Stomach smooth muscle (tissue), 2 donors: ENCODE data around the gene ATP8B3.

Experiments
- H3K27ac ChIP-seq: one replicate; pipeline ENCODE4 v1.7.0; 2013; ENCODE audit warnings: mild to moderate bottlenecking, low read length, inconsistent platforms
- H3K27me3 ChIP-seq, 2 donors: one replicate each; pipeline ENCODE4 v1.7.0; 2013; ENCODE audit warnings: low read length in 2 of 2; ENCODE audit not compliant: insufficient read depth in 2 of 2, control insufficient read depth in 1 of 2
- H3K36me3 ChIP-seq, 2 donors: one replicate each; pipeline ENCODE4 v1.7.0; 2013; ENCODE audit warnings: low read length in 2 of 2; ENCODE audit not compliant: control insufficient read depth in 2 of 2, insufficient read depth in 2 of 2
- H3K4me1 ChIP-seq: one replicate; pipeline ENCODE4 v1.7.0; 2013; ENCODE audit warnings: low read length; ENCODE audit not compliant: control insufficient read depth, insufficient read depth
- H3K4me3 ChIP-seq, 2 donors: one replicate each; pipeline ENCODE4 v1.7.0; 2013; ENCODE audit warnings: low read length in 2 of 2
- H3K9ac ChIP-seq, 2 donors: one replicate each; pipeline ENCODE4 v1.7.0; 2013; ENCODE audit warnings: low read length in 2 of 2, mild to moderate bottlenecking in 1 of 2
- H3K9me3 ChIP-seq, 2 donors: one replicate each; pipeline ENCODE4 v1.7.0; 2013; ENCODE audit warnings: low read length in 2 of 2; ENCODE audit not compliant: control insufficient read depth in 2 of 2
- donor health status: healthy.
- donor health status: Pancreatic carcinoma.

The ATP8B3 gene

DNA sequence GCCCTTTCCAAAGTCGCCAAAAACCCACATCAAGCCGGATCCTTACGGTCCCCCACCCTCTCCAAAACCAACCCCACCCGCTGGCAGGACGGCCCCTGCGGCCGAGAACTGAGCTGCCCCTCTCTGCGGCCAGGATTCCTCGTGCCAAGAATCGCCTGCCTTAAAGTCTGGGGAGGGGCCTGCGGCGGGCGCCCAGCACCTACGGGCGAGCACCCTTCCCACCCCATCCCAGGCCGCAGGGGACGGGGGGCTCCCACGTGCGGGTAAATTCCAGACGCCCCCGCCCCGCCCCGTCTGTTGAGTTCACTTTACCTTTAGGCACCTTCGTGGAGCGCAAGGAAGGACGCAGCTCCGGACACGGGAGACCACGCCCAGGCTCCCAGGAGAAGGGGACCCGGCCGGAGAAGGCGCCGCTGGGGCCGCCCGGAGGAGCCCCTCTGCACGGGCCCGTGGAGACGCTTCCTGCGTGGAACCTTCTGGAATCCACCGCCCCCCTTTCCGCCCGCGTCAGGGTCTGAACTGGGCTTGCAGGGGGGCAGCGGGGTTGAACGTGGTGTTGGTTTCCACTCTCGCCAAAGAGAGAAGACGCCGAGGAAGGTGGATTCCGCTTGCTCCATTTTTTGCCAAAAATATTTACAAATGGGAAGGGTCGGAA lies 36.0 kb downstream of the ATP8B3 start:
- Histone ChIP-seq H3K27ac (no peak overlapping the region), H3K9me3 (peaks cover 0 to 9% of the 10 kb centered on the region in 2 donors), H3K4me3 (no peak overlapping the region), H3K4me1 (no peaks in the 10 kb centered on the region), H3K9ac (no peak overlapping the region), H3K27me3 (peaks cover 54 to 71% of the 10 kb centered on the region in 2 donors), H3K36me3 (no peaks in the 10 kb centered on the region)

DNA sequence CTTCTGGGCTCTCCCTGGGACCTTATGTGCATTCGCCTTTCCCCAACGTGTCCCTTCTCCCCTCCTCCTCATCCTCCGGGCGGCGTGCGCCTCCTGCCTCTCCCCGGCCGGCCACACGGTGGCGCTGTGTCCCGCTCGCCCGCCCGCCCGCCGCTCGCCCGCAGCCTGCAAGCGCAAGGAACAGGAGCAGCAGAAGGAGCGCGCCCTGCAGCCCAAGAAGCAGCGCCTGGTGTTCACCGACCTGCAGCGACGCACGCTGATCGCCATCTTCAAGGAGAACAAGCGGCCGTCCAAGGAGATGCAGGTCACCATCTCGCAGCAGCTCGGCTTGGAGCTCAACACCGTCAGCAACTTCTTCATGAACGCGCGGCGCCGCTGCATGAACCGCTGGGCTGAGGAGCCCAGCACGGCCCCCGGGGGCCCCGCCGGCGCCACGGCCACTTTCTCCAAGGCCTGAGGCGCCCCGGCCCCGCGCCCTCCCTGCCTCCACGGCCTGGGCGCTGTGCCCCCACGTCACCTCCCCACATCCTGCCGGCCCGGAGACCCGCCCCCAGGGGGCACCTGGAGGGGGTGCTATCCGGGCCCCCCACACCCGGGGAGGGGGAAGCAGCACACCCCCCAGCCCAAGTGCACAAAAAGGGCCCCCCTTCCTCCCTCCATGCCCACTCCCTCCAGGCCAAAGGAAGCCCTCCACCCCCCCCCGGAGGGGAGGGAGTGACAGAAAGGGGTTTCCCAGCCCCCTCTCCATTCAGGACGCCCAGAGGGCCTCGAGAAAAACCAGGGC lies 36.9 kb downstream of the ATP8B3 start:
- H3K27me3 ChIP-seq: peaks cover 47 to 67% of the 10 kb centered on the region in 2 donors
- no peak overlapping the region for H3K9ac ChIP-seq
- no peak overlapping the region for H3K27ac ChIP-seq
- H3K9me3 ChIP-seq: peaks cover 7 to 18% of the 10 kb centered on the region in 2 donors
- H3K4me3 ChIP-seq: no peak overlapping the region
- no peaks in the 10 kb centered on the region for H3K4me1 ChIP-seq
- H3K36me3 ChIP-seq: no peaks in the 10 kb centered on the region

DNA sequence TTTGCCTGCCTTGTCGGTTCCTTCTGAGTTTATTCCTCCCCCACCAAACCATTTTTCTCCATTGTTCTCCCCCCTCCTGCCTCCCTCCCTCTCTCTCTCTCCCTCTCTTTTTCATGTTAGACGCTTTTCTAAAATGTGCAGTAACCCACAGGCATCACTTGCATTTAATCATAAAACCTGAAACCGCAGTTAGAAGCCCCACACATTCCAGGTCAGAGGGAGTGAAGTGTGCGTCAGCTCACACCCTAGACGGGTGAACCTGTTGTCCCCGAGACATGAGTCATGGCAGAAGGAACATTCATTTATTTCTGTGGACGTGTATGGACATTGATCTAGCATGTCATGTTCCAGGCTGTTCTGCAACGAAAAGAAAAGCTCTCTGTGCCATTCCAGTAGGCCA lies 38.9 kb downstream of the ATP8B3 start:
- Histone ChIP-seq H3K36me3 (no peaks in the 10 kb centered on the region), H3K27me3 (peaks cover 51 to 71% of the 10 kb centered on the region in 2 donors), H3K4me3 (no peak overlapping the region), H3K9me3 (peaks cover 7 to 19% of the 10 kb centered on the region in 2 donors), H3K4me1 (no peaks in the 10 kb centered on the region), H3K9ac (no peak overlapping the region), H3K27ac (no peak overlapping the region)

DNA sequence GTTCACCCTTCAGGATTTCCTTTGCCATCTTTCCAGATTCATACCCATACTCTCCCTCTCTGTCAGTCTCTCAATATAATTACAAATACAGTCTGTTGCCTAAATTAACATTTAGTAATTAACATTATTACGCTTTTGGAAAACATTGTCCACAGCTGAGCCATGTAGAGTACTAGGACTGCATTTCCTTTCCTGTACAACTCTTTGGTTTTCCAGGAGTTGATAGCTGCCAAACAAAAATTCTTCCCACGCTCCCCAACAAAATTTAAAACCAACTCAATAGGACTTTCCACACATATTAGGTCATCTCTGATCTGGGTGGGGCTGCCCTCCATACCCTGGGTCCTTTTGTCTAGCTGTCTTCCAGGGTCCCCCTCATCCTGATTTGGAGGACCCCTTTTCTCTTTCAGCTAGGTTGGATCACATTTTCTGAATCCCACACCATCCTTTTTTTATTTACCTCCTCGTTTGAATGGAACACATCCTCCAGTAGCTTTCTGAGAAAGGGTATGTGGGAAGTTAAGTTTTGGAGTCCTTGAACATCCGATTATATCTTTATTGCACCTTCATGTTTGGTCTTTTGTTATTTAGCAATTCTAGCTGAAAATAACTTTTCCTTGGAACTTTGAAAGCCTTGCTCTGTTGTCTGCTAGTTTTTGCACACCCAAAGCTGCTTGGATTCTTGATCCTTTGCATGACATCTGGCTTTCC lies 41.1 kb downstream of the ATP8B3 start:
- peaks cover 7 to 19% of the 10 kb centered on the region in 2 donors for H3K9me3 ChIP-seq
- H3K4me3 ChIP-seq: no peak overlapping the region
- no peak overlapping the region for H3K9ac ChIP-seq
- H3K36me3 ChIP-seq: no peaks in the 10 kb centered on the region
- no peaks in the 10 kb centered on the region for H3K4me1 ChIP-seq
- peaks cover 55 to 74% of the 10 kb centered on the region in 2 donors for H3K27me3 ChIP-seq
- H3K27ac ChIP-seq: no peak overlapping the region

DNA sequence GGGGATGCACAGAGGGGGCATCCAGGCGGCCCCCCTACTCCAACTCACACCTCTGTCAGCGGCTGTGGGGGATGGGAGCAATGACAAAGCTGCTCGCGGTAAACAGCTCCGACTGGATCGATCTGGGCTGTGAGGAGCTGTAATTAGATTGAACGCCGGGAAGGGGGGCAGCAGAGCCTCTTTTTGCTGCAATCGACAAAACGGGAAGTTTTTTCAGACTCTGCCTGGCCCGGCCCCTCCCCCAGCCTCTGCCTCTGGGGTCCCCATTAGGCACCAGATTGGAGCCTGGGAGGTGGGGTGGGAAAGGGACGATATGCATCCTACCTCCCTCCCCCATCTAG lies 42.5 kb downstream of the ATP8B3 start:
- Histone ChIP-seq H3K9ac (no peak overlapping the region), H3K9me3 (peaks cover 7 to 17% of the 10 kb centered on the region in 2 donors), H3K4me1 (no peaks in the 10 kb centered on the region), H3K4me3 (no peak overlapping the region), H3K36me3 (no peaks in the 10 kb centered on the region), H3K27ac (no peak overlapping the region), H3K27me3 (peaks cover 62 to 74% of the 10 kb centered on the region in 2 donors)

DNA sequence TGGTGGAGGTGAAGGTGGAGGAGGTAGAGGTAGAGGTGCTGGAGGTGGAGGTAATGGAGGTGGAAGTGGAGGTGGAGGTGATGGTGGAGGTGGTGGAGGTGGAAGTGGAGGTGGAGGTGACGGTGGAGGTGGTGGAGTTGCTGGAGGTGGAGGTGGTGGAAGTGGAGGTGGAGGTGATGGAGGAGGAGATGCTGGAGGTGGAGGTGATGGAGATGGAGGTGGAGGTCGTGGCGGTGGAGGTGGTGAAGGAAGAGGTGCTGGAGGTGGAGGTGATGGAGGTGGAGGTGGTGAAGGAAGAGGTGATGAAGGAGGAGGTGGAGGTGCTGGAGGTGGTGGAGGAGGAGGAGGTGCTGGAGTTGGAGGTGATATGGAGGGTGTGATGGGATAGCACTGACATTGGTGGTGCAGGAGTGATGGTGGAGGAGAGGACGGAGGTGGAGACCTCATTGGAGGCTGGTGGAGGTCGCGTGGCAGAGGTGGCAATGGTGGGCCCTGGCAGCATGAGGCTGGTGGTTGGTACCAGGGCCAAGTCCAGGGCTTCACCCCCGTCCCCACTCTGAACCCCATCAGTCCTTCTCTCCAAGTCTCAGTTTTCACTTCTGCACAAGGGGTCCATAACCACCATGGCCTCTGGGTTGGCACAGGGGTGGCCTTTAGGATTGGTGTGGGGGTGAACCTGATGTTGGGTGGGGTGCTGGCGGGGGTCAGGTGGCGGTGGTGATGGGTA lies 43.0 kb downstream of the ATP8B3 start:
- Histone ChIP-seq H3K4me1 (no peaks in the 10 kb centered on the region), H3K4me3 (no peak overlapping the region), H3K27me3 (peaks cover 61 to 73% of the 10 kb centered on the region in 2 donors), H3K36me3 (no peaks in the 10 kb centered on the region), H3K9me3 (peaks cover 7 to 16% of the 10 kb centered on the region in 2 donors), H3K27ac (no peak overlapping the region), H3K9ac (no peak overlapping the region)

DNA sequence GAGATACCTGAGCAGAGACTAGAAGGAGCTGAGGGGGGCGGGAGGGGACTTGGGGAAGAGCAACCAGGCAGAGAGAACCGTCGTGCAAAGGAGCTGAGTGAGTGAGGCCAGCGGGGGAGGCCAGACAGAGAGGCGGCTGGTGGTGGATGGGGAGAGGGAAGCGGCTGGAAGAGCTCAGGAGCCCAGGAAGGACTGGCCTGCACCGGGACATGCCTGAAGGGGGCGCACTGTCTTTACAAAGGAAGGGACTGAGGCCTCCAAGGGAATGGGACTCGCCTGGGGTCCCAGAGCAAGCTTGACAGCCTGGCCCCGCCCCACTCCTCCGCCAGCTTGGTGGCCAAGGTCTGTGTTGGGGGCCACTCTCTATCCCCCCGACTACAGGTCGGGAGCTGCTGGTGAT lies 43.8 kb downstream of the ATP8B3 start:
- H3K4me3 ChIP-seq: no peak overlapping the region
- no peak overlapping the region for H3K9ac ChIP-seq
- H3K36me3 ChIP-seq: no peaks in the 10 kb centered on the region
- H3K27ac ChIP-seq: no peak overlapping the region
- peaks cover 7 to 16% of the 10 kb centered on the region in 2 donors for H3K9me3 ChIP-seq
- no peaks in the 10 kb centered on the region for H3K4me1 ChIP-seq
- H3K27me3 ChIP-seq: peaks cover 53 to 70% of the 10 kb centered on the region in 2 donors

DNA sequence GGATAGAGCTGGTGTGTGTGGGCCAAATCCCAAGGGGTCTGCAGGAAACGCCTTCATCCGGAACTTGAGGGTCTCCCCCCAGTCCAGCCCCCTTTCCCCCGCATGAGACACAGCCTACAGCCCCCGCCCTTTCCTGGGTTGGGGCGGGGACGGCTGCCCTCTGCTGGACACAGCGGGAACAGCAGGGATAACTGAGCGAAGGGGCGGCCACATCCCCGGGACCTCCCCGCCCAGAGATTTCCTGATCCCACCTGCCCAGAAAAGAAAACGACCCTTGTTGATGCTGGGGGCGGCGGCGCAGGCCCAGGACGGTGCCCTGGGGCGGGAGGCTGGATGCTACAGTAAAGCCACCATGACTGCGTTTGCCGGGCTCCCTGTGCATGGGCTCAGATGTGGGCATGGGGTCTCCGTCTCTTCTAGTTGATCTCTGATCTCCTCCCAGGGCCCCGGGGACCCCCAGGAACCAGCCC lies 44.6 kb downstream of the ATP8B3 start:
- H3K9ac ChIP-seq: no peak overlapping the region
- peaks cover 7 to 16% of the 10 kb centered on the region in 2 donors for H3K9me3 ChIP-seq
- no peaks in the 10 kb centered on the region for H3K4me1 ChIP-seq
- H3K4me3 ChIP-seq: no peak overlapping the region
- H3K27ac ChIP-seq: no peak overlapping the region
- no peaks in the 10 kb centered on the region for H3K36me3 ChIP-seq
- peaks cover 51 to 69% of the 10 kb centered on the region in 2 donors for H3K27me3 ChIP-seq

DNA sequence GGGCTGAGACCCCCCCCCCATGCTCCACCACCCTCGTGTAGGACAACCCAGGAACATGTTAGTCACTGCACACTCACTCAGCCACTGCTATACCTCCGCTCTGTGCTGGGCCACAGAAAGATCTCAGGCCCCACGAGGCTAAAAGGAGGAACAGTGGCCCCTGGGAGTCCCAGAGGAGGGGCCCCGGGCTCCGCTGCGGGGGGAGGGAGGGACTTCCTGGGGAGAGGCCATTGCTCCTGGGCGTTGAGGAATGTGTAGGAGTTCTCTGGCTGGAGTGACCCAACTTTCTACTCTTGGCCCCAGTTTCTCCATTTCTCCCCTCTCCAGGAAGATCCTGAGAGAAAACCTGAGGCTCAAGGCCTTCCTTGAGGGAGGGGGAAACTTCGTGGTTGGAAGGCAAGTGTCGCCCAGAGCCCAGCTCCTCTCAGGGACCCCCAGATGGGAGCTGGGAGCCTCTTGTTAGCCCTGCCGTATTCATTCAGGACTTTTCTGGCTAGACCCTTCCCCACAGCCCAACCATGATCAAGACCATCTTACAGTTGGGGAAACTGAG lies 45.2 kb downstream of the ATP8B3 start:
- H3K4me3 ChIP-seq: no peak overlapping the region
- H3K36me3 ChIP-seq: no peaks in the 10 kb centered on the region
- peaks cover 51 to 76% of the 10 kb centered on the region in 2 donors for H3K27me3 ChIP-seq
- no peak overlapping the region for H3K9ac ChIP-seq
- no peak overlapping the region for H3K27ac ChIP-seq
- H3K4me1 ChIP-seq: no peaks in the 10 kb centered on the region
- peaks cover 7 to 16% of the 10 kb centered on the region in 2 donors for H3K9me3 ChIP-seq
